ENCODE results near the gene LONP2. TPM values are rescaled to one million over a fixed set of nuclear protein-coding genes. Genes with fewer than 3 reads are reported as not detected.

Gene LONP2
- total and polyA plus RNA-seq, 2 donors, result 37.7 to 39.5 TPM

- peaks cover 8 to 14% of the 10 kb centered on the region in 2 donors for H3K36me3 ChIP-seq (ENCODE audit: control insufficient read depth in 2 of 2, insufficient read depth in 2 of 2, low read length in 1 of 2)
- no peaks in the 10 kb centered on the region for H3K9me3 ChIP-seq (ENCODE audit: control insufficient read depth in 2 of 2, insufficient read depth in 1 of 2, low read length in 1 of 2)
- H3K27ac ChIP-seq (ENCODE audit: low read depth in 1 of 2, low read length in 1 of 2), result no peak overlapping the region
- DNase-seq (ENCODE audit: low read depth in 6 of 9, low spot score in 9 of 9), result no peak
- H3K27me3 ChIP-seq (ENCODE audit: control insufficient read depth in 2 of 2, insufficient read depth in 1 of 2, low read length in 1 of 2), result no peaks in the 10 kb centered on the region
- H3K4me3 ChIP-seq (ENCODE audit: low read length in 2 of 2), result no peak overlapping the region
- no peaks in the 10 kb centered on the region for H3K4me1 ChIP-seq (ENCODE audit: control insufficient read depth in 2 of 2, insufficient read depth in 2 of 2, low read length in 2 of 2)
- 43% methylated on average over 3 of the region's 3 CpGs for WGBS
These were observed 86.7 kb downstream of the LONP2 start for GRCh38 chr16:48330841-48331192.

- Histone ChIP-seq H3K36me3 (ENCODE audit: control insufficient read depth in 2 of 2, insufficient read depth in 2 of 2, low read length in 1 of 2) (peaks cover 8 to 17% of the 10 kb centered on the region in 2 donors), H3K4me1 (ENCODE audit: control insufficient read depth in 2 of 2, insufficient read depth in 2 of 2, low read length in 2 of 2) (no peaks in the 10 kb centered on the region), H3K27ac (ENCODE audit: low read depth in 1 of 2, low read length in 1 of 2) (no peak overlapping the region), H3K27me3 (ENCODE audit: control insufficient read depth in 2 of 2, insufficient read depth in 1 of 2, low read length in 1 of 2) (no peaks in the 10 kb centered on the region), H3K9me3 (ENCODE audit: control insufficient read depth in 2 of 2, insufficient read depth in 1 of 2, low read length in 1 of 2) (no peaks in the 10 kb centered on the region), H3K4me3 (ENCODE audit: low read length in 2 of 2) (no peak overlapping the region)
- 97% methylated on average over 5 of the region's 5 CpGs for WGBS
- no peak for DNase-seq (ENCODE audit: low read depth in 6 of 9, low spot score in 9 of 9)
These were observed 88.9 kb downstream of the LONP2 start for GRCh38 chr16:48332978-48333377.

GRCh38 chr16:48334325-48334724 is 90.2 kb downstream of the LONP2 start:
- H3K27ac ChIP-seq (ENCODE audit: low read depth in 1 of 2, low read length in 1 of 2), result no peak overlapping the region
- H3K27me3 ChIP-seq (ENCODE audit: control insufficient read depth in 2 of 2, insufficient read depth in 1 of 2, low read length in 1 of 2), result no peaks in the 10 kb centered on the region
- no peak for DNase-seq (ENCODE audit: low read depth in 6 of 9, low spot score in 9 of 9)
- no peaks in the 10 kb centered on the region for H3K4me1 ChIP-seq (ENCODE audit: control insufficient read depth in 2 of 2, insufficient read depth in 2 of 2, low read length in 2 of 2)
- no peaks in the 10 kb centered on the region for H3K9me3 ChIP-seq (ENCODE audit: control insufficient read depth in 2 of 2, insufficient read depth in 1 of 2, low read length in 1 of 2)
- 97% methylated on average over 9 of the region's 9 CpGs for WGBS
- H3K36me3 ChIP-seq (ENCODE audit: control insufficient read depth in 2 of 2, insufficient read depth in 2 of 2, low read length in 1 of 2), result peaks cover 8 to 17% of the 10 kb centered on the region in 2 donors
- H3K4me3 ChIP-seq (ENCODE audit: low read length in 2 of 2), result no peak overlapping the region

GRCh38 chr16:48335961-48336360 is 91.9 kb downstream of the LONP2 start:
- 98% methylated on average over 3 of the region's 3 CpGs for WGBS
- Histone ChIP-seq H3K27ac (ENCODE audit: low read depth in 1 of 2, low read length in 1 of 2) (no peak overlapping the region), H3K36me3 (ENCODE audit: control insufficient read depth in 2 of 2, insufficient read depth in 2 of 2, low read length in 1 of 2) (peaks cover 13 to 17% of the 10 kb centered on the region in 2 donors), H3K27me3 (ENCODE audit: control insufficient read depth in 2 of 2, insufficient read depth in 1 of 2, low read length in 1 of 2) (no peaks in the 10 kb centered on the region), H3K4me3 (ENCODE audit: low read length in 2 of 2) (no peak overlapping the region), H3K9me3 (ENCODE audit: control insufficient read depth in 2 of 2, insufficient read depth in 1 of 2, low read length in 1 of 2) (no peaks in the 10 kb centered on the region), H3K4me1 (ENCODE audit: control insufficient read depth in 2 of 2, insufficient read depth in 2 of 2, low read length in 2 of 2) (no peaks in the 10 kb centered on the region)
- DNase-seq (ENCODE audit: low read depth in 6 of 9, low spot score in 9 of 9), result no peak

- Histone ChIP-seq H3K27me3 (ENCODE audit: control insufficient read depth in 2 of 2, insufficient read depth in 1 of 2, low read length in 1 of 2) (no peaks in the 10 kb centered on the region), H3K4me3 (ENCODE audit: low read length in 2 of 2) (no peak overlapping the region), H3K4me1 (ENCODE audit: control insufficient read depth in 2 of 2, insufficient read depth in 2 of 2, low read length in 2 of 2) (no peaks in the 10 kb centered on the region), H3K36me3 (ENCODE audit: control insufficient read depth in 2 of 2, insufficient read depth in 2 of 2, low read length in 1 of 2) (peaks cover 14 to 26% of the 10 kb centered on the region in 2 donors), H3K27ac (ENCODE audit: low read depth in 1 of 2, low read length in 1 of 2) (no peak overlapping the region), H3K9me3 (ENCODE audit: control insufficient read depth in 2 of 2, insufficient read depth in 1 of 2, low read length in 1 of 2) (no peaks in the 10 kb centered on the region)
- no peak for DNase-seq (ENCODE audit: low read depth in 6 of 9, low spot score in 9 of 9)
- WGBS, result 98% methylated on average over 1 of the region's 1 CpG
These were observed 96.0 kb downstream of the LONP2 start for GRCh38 chr16:48340054-48340453.

- H3K4me3 ChIP-seq (ENCODE audit: low read length in 2 of 2), result no peak overlapping the region
- no peaks in the 10 kb centered on the region for H3K9me3 ChIP-seq (ENCODE audit: control insufficient read depth in 2 of 2, insufficient read depth in 1 of 2, low read length in 1 of 2)
- 96% methylated on average over 2 of the region's 2 CpGs for WGBS
- H3K27me3 ChIP-seq (ENCODE audit: control insufficient read depth in 2 of 2, insufficient read depth in 1 of 2, low read length in 1 of 2), result no peaks in the 10 kb centered on the region
- DNase-seq (ENCODE audit: low read depth in 6 of 9, low spot score in 9 of 9), result no peak
- H3K4me1 ChIP-seq (ENCODE audit: control insufficient read depth in 2 of 2, insufficient read depth in 2 of 2, low read length in 2 of 2), result no peaks in the 10 kb centered on the region
- peaks cover 11 to 30% of the 10 kb centered on the region in 2 donors for H3K36me3 ChIP-seq (ENCODE audit: control insufficient read depth in 2 of 2, insufficient read depth in 2 of 2, low read length in 1 of 2)
- no peak overlapping the region for H3K27ac ChIP-seq (ENCODE audit: low read depth in 1 of 2, low read length in 1 of 2)
These were observed 98.5 kb downstream of the LONP2 start for GRCh38 chr16:48342591-48342990.

GRCh38 chr16:48347191-48347865 is 103.2 kb downstream of the LONP2 start:
- Histone ChIP-seq H3K9me3 (ENCODE audit: control insufficient read depth in 2 of 2, insufficient read depth in 1 of 2, low read length in 1 of 2) (no peaks in the 10 kb centered on the region), H3K27me3 (ENCODE audit: control insufficient read depth in 2 of 2, insufficient read depth in 1 of 2, low read length in 1 of 2) (no peaks in the 10 kb centered on the region), H3K4me3 (ENCODE audit: low read length in 2 of 2) (no peak overlapping the region), H3K4me1 (ENCODE audit: control insufficient read depth in 2 of 2, insufficient read depth in 2 of 2, low read length in 2 of 2) (no peaks in the 10 kb centered on the region), H3K36me3 (ENCODE audit: control insufficient read depth in 2 of 2, insufficient read depth in 2 of 2, low read length in 1 of 2) (peaks cover 24 to 25% of the 10 kb centered on the region in 2 donors), H3K27ac (ENCODE audit: low read depth in 1 of 2, low read length in 1 of 2) (no peak overlapping the region)
- WGBS, result 95% methylated on average over 20 of the region's 20 CpGs
- DNase-seq (ENCODE audit: low read depth in 6 of 9, low spot score in 9 of 9), result no peak

GRCh38 chr16:48347980-48348379 is 103.9 kb downstream of the LONP2 start:
- 99% methylated on average over 4 of the region's 4 CpGs for WGBS
- peaks cover 22 to 28% of the 10 kb centered on the region in 2 donors for H3K36me3 ChIP-seq (ENCODE audit: control insufficient read depth in 2 of 2, insufficient read depth in 2 of 2, low read length in 1 of 2)

GRCh38 chr16:48350736-48351135 is 106.6 kb downstream of the LONP2 start:
- Histone ChIP-seq H3K27ac (ENCODE audit: low read depth in 1 of 2, low read length in 1 of 2) (no peak overlapping the region), H3K9me3 (ENCODE audit: control insufficient read depth in 2 of 2, insufficient read depth in 1 of 2, low read length in 1 of 2) (no peaks in the 10 kb centered on the region), H3K4me1 (ENCODE audit: control insufficient read depth in 2 of 2, insufficient read depth in 2 of 2, low read length in 2 of 2) (no peaks in the 10 kb centered on the region), H3K27me3 (ENCODE audit: control insufficient read depth in 2 of 2, insufficient read depth in 1 of 2, low read length in 1 of 2) (no peaks in the 10 kb centered on the region), H3K36me3 (ENCODE audit: control insufficient read depth in 2 of 2, insufficient read depth in 2 of 2, low read length in 1 of 2) (peaks cover 22 to 31% of the 10 kb centered on the region in 2 donors), H3K4me3 (ENCODE audit: low read length in 2 of 2) (no peak overlapping the region)
- DNase-seq (ENCODE audit: low read depth in 6 of 9, low spot score in 9 of 9), result no peak
- 95% methylated on average over 3 of the region's 3 CpGs for WGBS

More at GRCh38 chr16:48347980-48348379, 103.9 kb downstream of the LONP2 start:
- no peak for DNase-seq (ENCODE audit: low read depth in 6 of 9, low spot score in 9 of 9)
- Histone ChIP-seq H3K9me3 (ENCODE audit: control insufficient read depth in 2 of 2, insufficient read depth in 1 of 2, low read length in 1 of 2) (no peaks in the 10 kb centered on the region), H3K4me3 (ENCODE audit: low read length in 2 of 2) (no peak overlapping the region), H3K4me1 (ENCODE audit: control insufficient read depth in 2 of 2, insufficient read depth in 2 of 2, low read length in 2 of 2) (no peaks in the 10 kb centered on the region), H3K27me3 (ENCODE audit: control insufficient read depth in 2 of 2, insufficient read depth in 1 of 2, low read length in 1 of 2) (no peaks in the 10 kb centered on the region), H3K27ac (ENCODE audit: low read depth in 1 of 2, low read length in 1 of 2) (no peak overlapping the region)

Measured in thymus (tissue), 11 donors.